NCI-H1092 treated with DMSO at 0.1 percent for 48 hours (cell line): ENCODE results near the gene ZWINT.

Source experiments
- DNase-seq: peaks from one replicate; lab custom pipeline; 2025; lab: John Stamatoyannopoulos, UW

The ZWINT gene, protein sequence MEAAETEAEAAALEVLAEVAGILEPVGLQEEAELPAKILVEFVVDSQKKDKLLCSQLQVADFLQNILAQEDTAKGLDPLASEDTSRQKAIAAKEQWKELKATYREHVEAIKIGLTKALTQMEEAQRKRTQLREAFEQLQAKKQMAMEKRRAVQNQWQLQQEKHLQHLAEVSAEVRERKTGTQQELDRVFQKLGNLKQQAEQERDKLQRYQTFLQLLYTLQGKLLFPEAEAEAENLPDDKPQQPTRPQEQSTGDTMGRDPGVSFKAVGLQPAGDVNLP

DNA sequence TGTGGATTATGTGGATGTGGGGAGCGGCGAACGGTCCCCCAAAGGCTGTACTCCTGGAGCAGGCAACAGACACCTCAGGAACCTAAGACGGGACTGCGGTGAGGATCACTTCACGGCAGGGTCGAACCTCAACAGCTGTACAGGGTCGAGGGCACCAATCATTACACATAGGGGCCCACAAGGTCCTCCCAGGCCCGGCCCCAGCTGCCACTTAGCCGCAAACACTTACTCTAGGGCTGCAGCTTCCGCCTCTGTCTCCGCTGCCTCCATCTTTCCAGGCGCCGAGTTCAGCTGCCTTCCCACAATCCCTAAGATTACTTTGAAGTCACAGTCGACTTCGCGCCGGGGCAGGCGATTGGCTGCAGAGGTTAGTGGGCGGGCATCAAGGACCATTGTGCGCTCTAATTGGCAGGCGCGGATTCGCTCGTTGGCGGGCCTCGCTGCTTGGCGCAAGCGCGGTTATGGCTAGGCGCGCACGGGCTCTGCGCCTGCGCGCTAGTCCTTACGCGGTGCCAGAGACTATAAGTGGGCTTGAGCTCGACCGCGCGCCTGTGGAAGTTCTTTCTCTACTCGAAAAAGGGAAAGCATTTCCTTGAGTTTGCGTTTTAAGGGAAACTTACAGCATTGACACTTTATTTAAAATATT, at the start of gene ZWINT:
Gene ZWINT (minus strand): TSS at position 293 of the 646 bp plus-strand sequence. CDS start 23 bp downstream, at position 270.
- DNase-seq: peak; percentile 93

DNA sequence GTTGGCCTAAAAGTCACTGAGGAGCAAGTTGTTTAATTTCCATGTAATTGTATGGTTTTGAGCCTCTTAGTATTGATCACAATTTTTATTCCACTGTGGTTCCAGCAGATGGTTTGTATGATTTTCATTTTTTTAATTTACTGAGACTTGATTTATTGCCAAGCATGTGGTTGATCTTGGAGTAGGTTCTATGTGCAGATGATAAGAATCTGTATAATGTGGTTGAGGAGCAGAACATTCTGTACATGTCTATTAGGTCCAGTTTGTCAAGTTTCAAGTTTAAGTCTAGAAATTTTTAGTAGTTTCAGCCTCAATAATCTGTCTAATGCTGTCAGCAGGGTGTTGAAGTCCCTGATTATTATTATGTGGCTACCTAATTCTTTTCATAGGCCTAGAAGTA, 22.7 kb upstream of the ZWINT start:
- no peak for DNase-seq

DNA sequence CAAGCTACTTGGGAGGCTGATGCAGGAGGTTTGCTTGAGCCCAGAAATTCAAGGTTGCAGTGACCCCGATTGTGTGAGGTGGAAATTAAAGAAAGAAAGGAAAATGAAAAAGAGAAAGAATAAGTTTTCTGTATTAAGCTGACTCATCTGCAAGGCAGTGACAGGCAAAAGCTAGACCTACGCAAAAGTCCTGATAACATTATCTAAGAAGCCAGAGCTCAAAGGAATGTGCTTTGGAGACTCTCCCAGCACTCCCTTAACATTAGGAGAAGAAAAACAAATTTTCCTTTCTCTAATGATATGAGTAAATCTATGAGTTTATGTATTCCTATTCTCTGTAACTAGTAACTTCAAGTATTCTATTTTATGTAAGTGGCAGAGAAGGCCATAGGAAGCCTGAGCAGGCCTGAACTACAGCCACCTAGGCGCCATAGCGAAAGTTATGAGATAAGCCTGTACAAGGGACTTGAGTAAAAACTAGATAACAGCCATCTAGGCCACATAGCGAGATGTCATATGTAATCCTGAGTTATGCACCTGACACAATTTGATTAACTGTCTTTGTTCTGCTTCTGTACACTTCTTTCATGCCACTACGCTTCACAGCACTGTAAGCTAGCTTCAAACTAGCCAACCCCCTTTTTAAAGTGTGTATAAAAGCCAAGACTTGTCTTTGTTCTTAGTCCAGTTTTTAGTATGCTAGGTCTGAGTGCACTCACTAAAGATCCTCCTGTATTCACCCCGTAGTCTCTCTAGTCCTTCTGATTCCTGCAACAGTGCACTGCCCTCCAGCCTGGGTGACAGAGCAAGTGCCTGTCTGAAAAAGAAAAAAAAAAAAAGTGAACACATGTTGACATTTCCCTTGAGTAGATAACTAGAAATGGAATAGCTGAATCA, 9.4 kb upstream of the ZWINT start:
- DNase-seq: no peak

DNA sequence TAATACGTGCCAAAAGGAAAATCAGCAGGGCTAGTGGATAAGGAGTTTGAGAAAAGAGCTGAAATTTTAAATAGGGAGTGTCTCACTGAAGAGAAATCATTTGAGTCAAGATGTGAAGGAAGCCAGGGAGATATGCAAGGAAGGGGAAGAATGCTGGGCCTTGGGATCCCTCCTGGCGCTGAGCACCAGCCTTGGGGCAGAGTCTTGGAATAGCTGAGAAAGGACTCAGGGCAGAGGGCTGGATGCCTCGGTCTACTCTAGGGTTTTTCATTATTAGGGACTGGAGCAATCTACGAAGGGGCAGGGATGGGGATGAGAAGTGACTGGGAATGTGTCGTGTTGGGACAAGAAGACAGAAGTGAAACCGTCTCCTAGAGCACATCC, 484 bp downstream of the ZWINT start:
- no peak for DNase-seq

DNA sequence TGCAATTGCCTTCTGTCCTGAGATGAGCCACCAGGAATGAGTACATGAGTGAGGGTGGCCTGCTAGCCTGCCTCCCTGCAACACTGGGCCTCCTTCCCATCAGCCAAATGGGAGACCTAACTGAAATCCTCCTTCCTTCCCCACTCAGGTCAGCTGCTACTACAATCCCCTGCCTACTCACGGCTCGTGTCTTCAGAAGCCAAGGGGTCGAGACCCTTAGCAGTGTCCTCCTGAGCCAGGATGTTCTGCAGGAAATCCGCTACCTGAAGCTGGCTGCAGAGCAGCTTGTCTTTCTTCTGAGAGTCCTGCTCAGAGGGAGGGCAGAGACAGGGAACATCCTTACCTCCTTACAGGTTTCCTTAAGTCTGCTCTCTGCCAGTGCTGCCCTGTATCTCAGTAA, 1.2 kb downstream of the ZWINT start:
- no peak for DNase-seq

DNA sequence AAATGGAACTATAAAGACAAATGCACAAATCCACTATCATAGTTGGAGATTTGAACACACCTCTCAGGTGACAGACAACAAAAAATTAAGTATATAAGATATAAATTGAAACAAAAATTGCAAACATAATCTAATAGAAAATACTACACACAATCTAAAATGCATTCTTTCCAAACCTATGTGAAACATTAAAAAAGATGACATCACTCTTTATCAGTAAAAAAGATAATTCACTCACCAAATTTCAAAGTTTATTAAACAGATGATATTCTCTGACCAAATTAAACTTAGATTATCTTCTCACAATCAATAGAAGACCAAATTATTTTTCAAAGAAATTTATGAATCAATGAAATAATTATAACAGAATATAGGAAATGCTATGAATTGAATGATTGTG, 4.0 kb downstream of the ZWINT start:
- DNase-seq: no peak

DNA sequence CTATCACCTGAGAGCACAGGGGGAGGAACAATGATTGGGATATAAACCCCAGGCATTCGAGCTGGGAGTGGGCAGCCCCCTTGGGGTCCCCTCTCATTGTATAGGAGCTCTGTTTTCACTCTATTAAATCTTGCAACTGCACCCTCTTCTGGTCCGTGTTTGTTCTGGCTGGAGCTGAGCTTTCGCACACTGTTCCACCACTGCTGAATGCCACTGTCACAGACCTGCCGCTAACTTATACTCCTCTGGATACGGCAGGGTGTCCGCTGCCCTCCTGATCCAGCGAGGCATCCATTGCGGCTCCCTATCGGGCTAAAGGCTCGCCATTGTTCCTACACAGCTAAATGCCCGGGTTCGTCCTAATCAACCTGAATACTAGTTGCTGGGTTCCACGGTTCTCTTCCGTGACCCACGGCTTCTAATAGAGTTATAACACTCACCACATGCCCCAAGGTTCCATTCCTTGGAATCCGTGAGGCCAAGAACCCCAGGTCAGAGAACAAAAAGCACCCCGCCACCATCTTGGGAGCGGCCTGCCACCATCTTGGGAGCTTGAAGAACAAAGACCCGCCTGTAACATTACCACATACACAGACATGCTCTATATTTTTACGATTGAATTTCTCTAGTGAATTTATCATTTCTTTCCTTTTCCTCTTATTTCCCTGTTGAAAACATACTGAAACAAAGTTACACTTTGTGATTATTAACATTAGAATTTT, 9.0 kb downstream of the ZWINT start:
- no peak for DNase-seq

DNA sequence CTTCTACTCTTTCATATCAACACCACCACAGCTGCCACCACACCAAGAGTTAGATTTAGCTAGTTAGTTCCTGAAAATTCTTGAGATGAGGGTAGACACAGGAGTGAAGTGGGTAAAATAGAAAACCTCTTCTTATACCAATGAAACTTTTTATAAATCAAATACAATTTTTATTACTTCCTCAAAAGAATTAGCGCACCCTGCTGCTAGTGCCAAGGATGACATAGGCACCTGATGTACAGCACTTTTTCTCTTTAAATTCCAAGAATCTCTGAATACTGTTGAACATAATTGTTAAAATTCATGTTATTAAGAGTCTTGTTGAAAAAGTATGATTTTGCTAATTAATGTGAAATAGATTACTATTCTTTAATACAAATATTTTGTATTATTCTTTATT, 11.4 kb downstream of the ZWINT start:
- no peak for DNase-seq

DNA sequence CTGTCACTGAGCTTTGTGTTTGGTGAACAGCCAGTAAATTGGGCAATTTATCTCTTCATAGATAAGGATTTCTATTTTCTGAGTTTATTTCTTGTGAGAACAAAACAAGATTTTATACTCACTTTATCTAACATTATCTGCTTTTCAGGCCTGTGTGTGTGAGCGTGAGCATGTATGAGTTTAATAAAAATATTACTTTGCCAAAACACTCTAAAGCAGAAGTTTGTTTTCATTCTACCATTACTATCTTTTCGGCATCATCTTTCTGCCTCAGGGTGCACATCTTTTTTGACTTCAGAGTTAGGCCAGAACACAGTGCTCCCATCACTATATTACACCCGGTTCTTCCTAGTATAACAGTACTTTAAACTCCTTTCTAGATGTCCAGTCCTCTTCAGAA, 13.0 kb downstream of the ZWINT start:
- no peak for DNase-seq

DNA sequence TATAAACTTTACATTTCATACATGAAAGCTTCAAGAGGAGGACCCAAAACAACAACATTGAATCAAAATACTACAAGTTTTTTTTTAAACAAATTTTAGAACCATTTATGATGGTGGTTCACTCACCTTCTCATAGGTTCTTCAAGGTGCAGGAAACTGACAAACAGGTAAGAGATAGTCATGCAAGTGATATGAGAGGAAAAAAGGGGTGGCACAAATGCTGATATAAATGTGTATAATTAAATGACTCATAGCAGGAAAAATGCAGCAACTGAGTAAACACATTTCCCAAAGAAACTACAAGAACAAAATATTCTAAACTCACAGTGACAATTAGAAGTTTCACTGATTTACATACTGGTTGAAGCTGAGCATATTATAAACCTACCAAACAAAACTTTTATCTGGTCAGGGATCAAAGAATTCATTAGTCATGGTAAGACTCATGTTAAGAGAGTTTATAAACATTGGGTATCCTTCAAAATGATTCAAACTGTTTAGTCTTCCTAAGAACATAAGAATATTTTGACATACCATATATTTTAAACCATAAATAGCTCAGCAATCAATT, 14.1 kb downstream of the ZWINT start:
- no peak for DNase-seq

DNA sequence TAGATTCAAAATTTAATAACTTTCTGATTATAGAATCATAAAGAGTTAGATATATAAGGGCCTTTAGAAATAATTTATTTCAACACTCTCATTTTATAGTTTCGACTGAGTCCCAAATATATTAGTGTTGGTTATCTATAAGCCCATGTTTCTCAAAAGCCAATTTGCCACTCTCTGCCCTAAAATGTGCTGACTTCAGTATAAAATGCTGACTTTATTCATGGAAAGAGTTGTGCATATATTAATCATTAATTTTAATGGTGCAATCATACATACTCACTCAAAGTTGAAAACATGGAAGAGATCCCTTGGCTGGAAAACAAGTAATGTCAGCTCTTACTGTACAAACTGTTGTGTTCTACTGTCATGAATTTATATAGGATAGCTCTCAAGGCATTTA, 19.4 kb downstream of the ZWINT start:
- DNase-seq: no peak

DNA sequence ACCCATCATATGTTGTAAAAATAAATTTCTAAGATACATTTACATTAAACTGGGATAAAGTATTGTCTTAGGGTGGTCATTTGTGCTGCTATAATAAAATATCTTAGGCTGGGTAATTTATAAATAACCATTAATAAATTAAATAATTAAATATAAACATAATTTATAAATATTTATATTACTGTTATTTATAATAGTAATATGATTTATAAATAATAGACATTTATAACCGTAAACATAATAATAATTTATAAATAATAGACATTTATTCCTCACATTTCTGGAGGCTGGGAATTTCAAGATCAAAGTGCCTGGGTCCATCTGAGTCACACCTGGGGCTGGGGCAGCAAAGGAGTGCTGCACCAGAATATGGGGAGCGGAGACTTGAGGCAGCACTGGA, 31.1 kb downstream of the ZWINT start:
- DNase-seq: no peak

DNA sequence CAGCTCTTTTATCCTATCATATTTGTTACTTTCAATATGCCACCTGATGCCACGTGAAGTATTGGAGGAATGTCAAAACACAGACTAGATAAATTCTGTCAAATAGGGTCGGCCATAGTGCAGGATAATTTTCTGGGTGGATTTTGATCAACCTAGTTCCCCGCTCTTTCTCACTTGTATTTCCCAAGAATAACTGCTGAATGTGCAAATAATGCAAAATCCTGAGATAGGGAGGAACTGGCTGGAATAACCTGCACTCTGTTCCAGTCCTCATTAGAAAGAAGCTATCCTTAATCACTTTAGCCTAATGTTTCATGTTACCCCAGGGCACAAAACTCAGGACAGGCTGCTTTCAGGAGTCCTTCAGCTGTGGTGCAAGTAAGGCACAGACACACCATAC, 33.9 kb downstream of the ZWINT start:
- DNase-seq: no peak

DNA sequence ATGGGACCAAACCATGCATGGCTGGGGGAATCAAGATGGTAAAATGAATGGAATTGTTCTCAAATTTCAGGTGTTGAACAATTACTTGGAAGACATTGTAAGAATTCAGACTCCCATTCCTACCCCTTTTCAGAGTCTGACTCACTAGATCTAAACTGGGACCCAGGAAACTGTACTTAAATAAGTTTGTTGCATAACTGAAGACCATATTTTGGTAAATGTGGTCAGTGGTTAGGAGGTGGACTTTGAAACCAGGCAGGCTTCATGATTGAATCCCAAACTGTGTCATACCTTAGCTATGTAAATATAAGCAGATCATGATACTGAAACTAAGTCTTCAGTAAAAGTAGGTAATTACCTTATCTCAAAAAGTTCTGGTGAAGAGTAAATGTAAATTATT, 41.7 kb downstream of the ZWINT start:
- DNase-seq: no peak

DNA sequence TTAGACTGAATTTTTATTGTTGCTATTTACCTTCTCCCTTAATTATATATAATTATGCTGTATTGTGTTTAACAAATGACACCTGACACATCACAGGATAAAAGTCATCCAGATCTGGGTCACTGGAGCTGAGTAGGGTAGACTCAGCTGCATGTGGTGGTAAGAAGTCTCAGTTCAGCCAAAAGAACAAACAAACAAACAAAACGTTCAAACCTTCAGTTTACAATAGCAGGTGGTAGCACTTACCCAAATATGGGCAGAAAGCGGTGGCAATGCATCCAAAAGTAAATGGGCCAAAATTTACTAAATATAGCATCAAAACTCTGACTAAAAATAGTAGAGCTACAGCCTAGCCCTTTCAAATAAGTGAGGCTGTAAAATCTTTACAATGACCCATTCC, 42.2 kb downstream of the ZWINT start:
- no peak for DNase-seq

DNA sequence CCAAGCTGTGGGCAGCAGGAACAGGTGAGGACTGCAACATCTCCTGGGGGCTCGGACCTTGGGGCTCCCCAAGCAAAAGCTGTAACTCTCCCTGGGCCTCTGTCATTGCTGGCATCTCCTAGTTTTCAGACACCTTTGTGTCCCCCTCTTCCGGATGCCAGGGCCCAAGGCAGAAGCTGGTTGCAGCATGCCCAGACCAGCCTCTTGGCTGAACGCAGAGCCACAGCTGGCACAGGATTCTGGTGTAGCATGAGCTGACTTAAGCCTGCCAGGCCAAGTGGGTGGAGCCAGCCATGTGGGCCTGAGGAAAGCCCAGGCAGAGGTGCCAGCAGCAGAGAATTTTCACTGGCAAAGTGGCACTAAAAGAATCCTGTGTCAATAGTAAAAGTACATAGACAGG, 43.5 kb downstream of the ZWINT start:
- DNase-seq: no peak

DNA sequence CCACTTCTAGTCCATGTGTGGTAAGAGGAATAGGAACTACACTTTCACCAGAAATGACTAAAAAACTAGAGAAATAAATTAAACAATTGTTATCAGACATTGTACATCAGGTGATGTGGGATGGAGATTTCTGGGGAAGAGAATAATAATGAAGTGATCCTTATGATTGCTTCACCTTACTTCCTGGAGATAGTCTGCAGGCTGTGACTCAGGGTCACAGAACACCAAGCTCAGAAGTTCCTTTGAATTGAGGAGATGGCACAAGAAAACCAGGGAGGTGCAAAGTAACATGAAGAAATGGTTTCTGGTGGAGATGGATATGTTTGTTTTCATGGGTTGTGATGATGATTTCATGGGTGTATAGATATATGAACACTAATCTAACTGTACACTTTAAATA, 44.5 kb downstream of the ZWINT start:
- no peak for DNase-seq
